Uterus (tissue), 4 donors: ENCODE measurements around the gene RET. TPM values are rescaled to one million over a fixed set of nuclear protein-coding genes. Genes with fewer than 3 reads are reported as not detected.
A peak's percentile ranks its signal among the peaks of the same experiment; 100 is the strongest.

ENCODE experiments used
- DNase-seq, 2 donors: peaks; one replicate each; pipeline ENCODE4 v3.0.0-alpha.2; 2019 to 2020
- H3K27ac ChIP-seq, 2 donors: fragments of 200-600 bp; sonication (generic); 1 replicate in 1 of 2; 2 replicates in 1 of 2; pipeline ENCODE4 v1.5.1; 2016 to 2018
- H3K27me3 ChIP-seq, 2 donors: fragments of 200-600 bp; sonication (generic); one replicate each; pipeline ENCODE4 v1.5.1; 2018 to 2019; ENCODE audit warnings: control low read depth in 1 of 2
- H3K36me3 ChIP-seq, 2 donors: fragments of 200-600 bp; sonication (generic); one replicate each; pipeline ENCODE4 v1.5.1; 2019; ENCODE audit warnings: control low read depth in 1 of 2
- H3K4me1 ChIP-seq, 2 donors: fragments of 200-600 bp; sonication (generic); one replicate each; pipeline ENCODE4 v1.5.1; 2018 to 2019; ENCODE audit warnings: control low read depth in 1 of 2
- H3K4me3 ChIP-seq, 2 donors: fragments of 200-600 bp; sonication (generic); 1 replicate in 1 of 2; 2 replicates in 1 of 2; pipeline ENCODE4 v1.5.1; 2018 to 2019; ENCODE audit warnings: mild to moderate bottlenecking in 1 of 2
- H3K9me3 ChIP-seq, 2 donors: fragments of 200-600 bp; sonication (generic); one replicate each; pipeline ENCODE4 v1.5.1; 2019; ENCODE audit warnings: control low read depth in 1 of 2
- CTCF ChIP-seq, 4 experiments: fragments of 200-600 bp in 2 of 4; fragments of 450-650 bp in 2 of 4; sonication (generic) in 2 of 4; IDR thresholded peaks; one replicate each; pipeline ENCODE4 v1.5.1; 2016 to 2019; ENCODE audit warnings: antibody characterized with exemption in 4 of 4, mild to moderate bottlenecking in 2 of 4, moderate library complexity in 1 of 4
- POLR2A ChIP-seq, 2 donors: fragments of 450-650 bp; IDR thresholded peaks; one replicate each; pipeline ENCODE4 v1.6.1; 2016; ENCODE audit warnings: antibody characterized with exemption in 2 of 2, mild to moderate bottlenecking in 1 of 2, moderate library complexity in 1 of 2
- intact Hi-C: fragments of 100-400 bp; cut with DNase I; formaldehyde crosslinking; loops from one replicate; pipeline ENCODE4 v1.15.1; 2023; ENCODE audit warnings: low total_unique reads
- total RNA-seq, 4 donors: library from RNA; depleted of rRNA in 3 of 4; stranded (reverse); fragments of >200 nt in 3 of 4; gene quantifications; one replicate each; pipeline versions ENCODE4 v1.1.0 to v1.2.4, GENCODE V29; 2014 to 2023
- donor health status: DM: yes; HTN: yes; CAD: no.

Gene RET
- total RNA-seq, 4 donors from 2014 or later: under 0.01 to 6.3 (median 1.0) TPM

GRCh38 chr10:43044961-43045621, 31.8 kb upstream of the RET start:
- H3K27ac ChIP-seq: no peak overlapping the region
- no peaks in the 10 kb centered on the region for H3K36me3 ChIP-seq
- no peak for TF ChIP-seq CTCF (IDR thresholded peaks at IDR 0.05)
- TF ChIP-seq POLR2A (IDR thresholded peaks at IDR 0.05): no peak
- intact Hi-C loops: no loop called here
- H3K4me3 ChIP-seq: no peak overlapping the region
- peak in 1 of 2 donors; percentile 3 for DNase-seq
- H3K27me3 ChIP-seq: no peaks in the 10 kb centered on the region
- no peaks in the 10 kb centered on the region for H3K4me1 ChIP-seq
- H3K9me3 ChIP-seq: no peaks in the 10 kb centered on the region

- no peaks in the 10 kb centered on the region for H3K27me3 ChIP-seq
- no peaks in the 10 kb centered on the region for H3K36me3 ChIP-seq
- H3K4me1 ChIP-seq: no peaks in the 10 kb centered on the region
- no peaks in the 10 kb centered on the region for H3K9me3 ChIP-seq
- H3K27ac ChIP-seq: no peak overlapping the region
- intact Hi-C loops: no loop called here
- H3K4me3 ChIP-seq: no peak overlapping the region
- DNase-seq: peak in 1 of 2 donors; percentile 8
- TF ChIP-seq POLR2A (IDR thresholded peaks at IDR 0.05) (no peak), CTCF (IDR thresholded peaks at IDR 0.05) (no peak)
Measured at GRCh38 chr10:43045631-43046287, 31.1 kb upstream of the RET start.

- TF ChIP-seq POLR2A (IDR thresholded peaks at IDR 0.05) (no peak), CTCF (IDR thresholded peaks at IDR 0.05) (no peak)
- intact Hi-C loops: no loop called here
Measured at GRCh38 chr10:43046288-43046991, 30.4 kb upstream of the RET start.

GRCh38 chr10:43047288-43047970, 29.4 kb upstream of the RET start:
- no peak overlapping the region for H3K27ac ChIP-seq
- H3K4me3 ChIP-seq: no peak overlapping the region
- no peaks in the 10 kb centered on the region for H3K36me3 ChIP-seq
- intact Hi-C loops: no loop called here
- H3K4me1 ChIP-seq: no peaks in the 10 kb centered on the region
- no peaks in the 10 kb centered on the region for H3K9me3 ChIP-seq
- DNase-seq: peak; percentile 4 to 6
- TF ChIP-seq POLR2A (IDR thresholded peaks at IDR 0.05): no peak
- no peak for TF ChIP-seq CTCF (IDR thresholded peaks at IDR 0.05)
- no peaks in the 10 kb centered on the region for H3K27me3 ChIP-seq

More at GRCh38 chr10:43046288-43046991, 30.4 kb upstream of the RET start:
- Histone ChIP-seq H3K27ac (no peak overlapping the region), H3K36me3 (no peaks in the 10 kb centered on the region), H3K4me3 (no peak overlapping the region), H3K9me3 (no peaks in the 10 kb centered on the region), H3K4me1 (no peaks in the 10 kb centered on the region), H3K27me3 (no peaks in the 10 kb centered on the region)
- peak; percentile 4 to 6 for DNase-seq
